ENCODE results near the gene ZNF592.

DNA sequence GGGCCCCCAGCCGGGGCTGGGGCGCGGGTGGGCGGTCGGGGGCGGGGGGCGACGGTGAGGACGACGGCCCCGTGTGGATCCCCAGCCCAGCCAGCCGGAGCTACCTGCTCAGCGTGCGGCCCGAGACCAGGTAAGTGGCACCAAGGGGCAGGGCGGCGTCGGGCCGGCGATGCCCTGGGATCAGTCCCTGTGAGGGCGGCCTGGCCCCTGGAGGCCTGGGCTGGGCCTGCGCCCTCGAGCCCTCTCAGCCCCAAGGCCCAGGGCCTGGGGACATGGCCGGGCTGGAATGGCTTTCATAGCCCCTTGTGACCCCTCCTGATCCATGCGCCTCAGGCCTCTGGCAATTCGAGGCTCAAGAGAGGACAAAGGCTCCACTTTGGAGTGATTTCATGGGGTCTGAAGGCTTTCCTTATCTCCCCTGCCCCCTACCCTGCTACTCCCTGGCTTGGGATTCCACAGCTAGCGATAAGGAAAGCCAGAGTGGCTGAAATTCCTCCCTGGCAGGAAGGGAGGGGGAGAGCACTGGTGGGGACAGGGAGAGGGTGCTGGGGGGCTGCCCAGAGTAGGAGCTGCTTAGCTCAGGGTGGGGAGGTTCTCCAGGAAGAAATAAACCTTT lies 69.2 kb downstream of the ZNF592 start:
- TF ChIP-seq ZFP3 (CRISPR knock-in tag; IDR thresholded peaks at IDR 0.05) (no peak), RARB (CRISPR knock-in tag; IDR thresholded peaks at IDR 0.05) (no peak), ARNTL (CRISPR knock-in tag; IDR thresholded peaks at IDR 0.05; ENCODE audit: borderline replicate concordance, low read depth) (no peak)
